Progenitor cell of endocrine pancreas (in vitro differentiated cells): ENCODE data around the gene CLBA1. TPM values are rescaled to one million over a fixed set of nuclear protein-coding genes. Genes with fewer than 3 reads are reported as not detected.

Experiments
- DNase-seq: peaks from one replicate; pipeline ENCODE4 v3.0.0; 2021; ENCODE audit warnings: low spot score; ENCODE audit not compliant: unreplicated experiment
- H3K27ac Mint-ChIP-seq: 2 replicates; pipeline ENCODE4 v1.8.0; 2021; ENCODE audit warnings: mild to moderate bottlenecking, moderate library complexity, mixed read lengths
- H3K27me3 Mint-ChIP-seq: 2 replicates; pipeline ENCODE4 v1.8.0; 2021; ENCODE audit warnings: mixed read lengths
- H3K36me3 Mint-ChIP-seq: 2 replicates; pipeline ENCODE4 v1.8.0; 2022; ENCODE audit warnings: mixed read lengths; ENCODE audit not compliant: insufficient read depth
- H3K4me1 Mint-ChIP-seq: 2 replicates; pipeline ENCODE4 v1.8.0; 2021; ENCODE audit warnings: low read depth, mixed read lengths
- H3K4me3 Mint-ChIP-seq: 2 replicates; pipeline ENCODE4 v1.8.0; 2021; ENCODE audit warnings: low read depth, mild to moderate bottlenecking, moderate library complexity, mixed read lengths
- H3K9me3 Mint-ChIP-seq: 2 replicates; pipeline ENCODE4 v1.8.0; 2021; ENCODE audit warnings: low read depth, mixed read lengths
- total RNA-seq: library from RNA; stranded (reverse); gene quantifications from 2 replicates; pipeline ENCODE4 v1.2.1, GENCODE V29; 2021
- TF ChIP-seq, protein P1 (sequence below): fragments of 200-600 bp; sonication (generic); IDR thresholded peaks from one replicate; pipeline ENCODE4 v1.5.0; 2021; ENCODE audit warnings: antibody characterized with exemption, mild to moderate bottlenecking; ENCODE audit not compliant: unreplicated experiment

The CLBA1 gene
- total RNA-seq, 1 donor from 2014 or later = 20.8 TPM

DNA sequence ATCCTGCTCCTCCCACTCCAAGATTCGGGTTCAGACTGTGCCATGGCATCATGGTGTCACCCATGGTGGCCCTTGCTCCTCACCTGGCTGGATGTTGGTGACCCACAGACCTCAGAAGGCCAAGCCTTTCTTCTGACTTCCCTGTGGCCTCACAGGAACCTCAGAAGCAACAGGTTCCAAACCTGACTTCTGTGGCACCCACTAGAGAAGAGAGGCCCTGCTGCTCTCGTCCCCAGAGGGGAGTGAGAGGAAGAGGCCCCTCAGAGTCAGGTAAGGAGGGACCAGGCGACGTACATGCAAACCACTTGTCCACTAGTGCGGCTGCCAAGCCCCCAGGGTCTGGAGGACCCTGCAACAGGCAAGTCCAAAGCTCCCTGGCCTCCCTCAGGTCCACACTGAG lies 10.4 kb downstream of the CLBA1 start:
- H3K9me3 Mint-ChIP-seq = no peaks in the 10 kb centered on the region

DNA sequence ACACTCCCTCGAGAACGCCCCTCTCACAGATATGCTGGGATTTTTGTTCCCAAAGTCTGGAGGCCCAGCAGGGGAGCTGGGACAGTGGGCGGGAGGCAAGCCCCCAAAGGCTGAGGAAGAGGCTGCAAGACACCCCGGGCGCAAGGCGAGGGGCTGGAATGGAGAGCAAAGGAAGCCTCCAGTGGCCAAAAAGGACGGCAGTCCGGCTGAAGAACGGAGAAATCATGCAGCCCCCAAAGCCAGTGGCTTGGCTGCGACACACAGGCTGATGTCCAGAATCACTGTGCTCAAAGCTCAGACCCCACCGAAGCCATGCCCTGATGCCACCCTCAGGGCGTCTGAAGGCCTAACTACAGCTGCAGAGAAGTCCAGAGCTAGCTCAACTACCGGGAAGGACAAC lies 10.9 kb downstream of the CLBA1 start:
- no peak overlapping the region for H3K27ac Mint-ChIP-seq
- H3K36me3 Mint-ChIP-seq = peaks cover 19% of the 10 kb centered on the region
- H3K4me1 Mint-ChIP-seq = no peaks in the 10 kb centered on the region

More for the DNA sequence above, 10.4 kb downstream of the CLBA1 start:
- no peak for DNase-seq
- Mint-ChIP-seq H3K4me3 (no peak overlapping the region), H3K4me1 (no peaks in the 10 kb centered on the region), H3K27ac (no peak overlapping the region), H3K36me3 (peaks cover 19% of the 10 kb centered on the region), H3K27me3 (no peaks in the 10 kb centered on the region)
- TF ChIP-seq, protein P1, sequence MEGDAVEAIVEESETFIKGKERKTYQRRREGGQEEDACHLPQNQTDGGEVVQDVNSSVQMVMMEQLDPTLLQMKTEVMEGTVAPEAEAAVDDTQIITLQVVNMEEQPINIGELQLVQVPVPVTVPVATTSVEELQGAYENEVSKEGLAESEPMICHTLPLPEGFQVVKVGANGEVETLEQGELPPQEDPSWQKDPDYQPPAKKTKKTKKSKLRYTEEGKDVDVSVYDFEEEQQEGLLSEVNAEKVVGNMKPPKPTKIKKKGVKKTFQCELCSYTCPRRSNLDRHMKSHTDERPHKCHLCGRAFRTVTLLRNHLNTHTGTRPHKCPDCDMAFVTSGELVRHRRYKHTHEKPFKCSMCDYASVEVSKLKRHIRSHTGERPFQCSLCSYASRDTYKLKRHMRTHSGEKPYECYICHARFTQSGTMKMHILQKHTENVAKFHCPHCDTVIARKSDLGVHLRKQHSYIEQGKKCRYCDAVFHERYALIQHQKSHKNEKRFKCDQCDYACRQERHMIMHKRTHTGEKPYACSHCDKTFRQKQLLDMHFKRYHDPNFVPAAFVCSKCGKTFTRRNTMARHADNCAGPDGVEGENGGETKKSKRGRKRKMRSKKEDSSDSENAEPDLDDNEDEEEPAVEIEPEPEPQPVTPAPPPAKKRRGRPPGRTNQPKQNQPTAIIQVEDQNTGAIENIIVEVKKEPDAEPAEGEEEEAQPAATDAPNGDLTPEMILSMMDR = no peak

DNA sequence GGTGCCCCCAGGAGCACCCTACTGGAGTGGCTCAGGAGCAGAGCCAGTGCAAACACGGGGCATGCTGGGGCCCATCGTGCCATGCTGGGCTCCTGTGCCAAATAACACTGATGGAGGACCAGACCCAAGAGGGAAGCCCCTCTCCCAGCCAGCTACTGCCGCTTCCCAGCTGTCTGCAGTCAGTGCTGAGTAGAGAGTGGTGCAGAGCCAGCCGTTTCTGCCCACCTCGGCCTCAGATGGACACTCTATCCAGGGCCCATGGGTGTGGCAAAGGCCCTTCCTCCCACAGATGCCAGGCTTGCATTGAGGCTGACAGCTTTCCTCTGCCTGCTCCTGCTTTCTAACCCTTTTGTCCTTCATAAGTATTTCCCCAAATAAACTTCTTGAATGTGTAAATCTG lies 13.2 kb downstream of the CLBA1 start:
- Mint-ChIP-seq H3K4me1 (no peaks in the 10 kb centered on the region), H3K27ac (no peak overlapping the region), H3K4me3 (no peak overlapping the region), H3K9me3 (no peaks in the 10 kb centered on the region), H3K36me3 (peaks cover 12% of the 10 kb centered on the region), H3K27me3 (no peaks in the 10 kb centered on the region)
- DNase-seq = no peak
- TF ChIP-seq, protein P1 = no peak

More for the DNA sequence above, 10.9 kb downstream of the CLBA1 start:
- H3K9me3 Mint-ChIP-seq = no peaks in the 10 kb centered on the region
- DNase-seq = no peak
- TF ChIP-seq, protein P1 = no peak
- H3K4me3 Mint-ChIP-seq = no peak overlapping the region
- H3K27me3 Mint-ChIP-seq = no peaks in the 10 kb centered on the region

DNA sequence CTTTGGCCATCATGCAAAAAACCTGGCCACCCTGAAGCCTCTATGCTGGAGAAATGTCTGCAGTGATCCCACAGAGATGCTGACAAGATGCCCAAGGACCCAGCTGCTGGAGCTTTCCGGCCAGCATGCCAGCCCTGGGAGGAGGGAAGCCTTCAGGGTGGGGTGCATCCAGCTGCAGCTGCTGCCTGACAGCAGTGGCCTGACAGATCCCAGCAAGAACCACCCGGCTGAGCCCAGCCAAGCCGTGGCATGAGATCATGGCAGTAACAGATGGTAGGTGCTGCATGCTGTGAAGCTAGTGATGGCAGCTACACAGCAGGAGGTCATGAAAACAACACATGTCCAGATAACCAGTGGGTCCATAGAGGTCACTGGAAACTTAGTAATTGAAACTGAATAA lies 13.8 kb downstream of the CLBA1 start:
- no peak overlapping the region for H3K27ac Mint-ChIP-seq
- H3K36me3 Mint-ChIP-seq = peaks cover 10% of the 10 kb centered on the region
- TF ChIP-seq, protein P1 = no peak

DNA sequence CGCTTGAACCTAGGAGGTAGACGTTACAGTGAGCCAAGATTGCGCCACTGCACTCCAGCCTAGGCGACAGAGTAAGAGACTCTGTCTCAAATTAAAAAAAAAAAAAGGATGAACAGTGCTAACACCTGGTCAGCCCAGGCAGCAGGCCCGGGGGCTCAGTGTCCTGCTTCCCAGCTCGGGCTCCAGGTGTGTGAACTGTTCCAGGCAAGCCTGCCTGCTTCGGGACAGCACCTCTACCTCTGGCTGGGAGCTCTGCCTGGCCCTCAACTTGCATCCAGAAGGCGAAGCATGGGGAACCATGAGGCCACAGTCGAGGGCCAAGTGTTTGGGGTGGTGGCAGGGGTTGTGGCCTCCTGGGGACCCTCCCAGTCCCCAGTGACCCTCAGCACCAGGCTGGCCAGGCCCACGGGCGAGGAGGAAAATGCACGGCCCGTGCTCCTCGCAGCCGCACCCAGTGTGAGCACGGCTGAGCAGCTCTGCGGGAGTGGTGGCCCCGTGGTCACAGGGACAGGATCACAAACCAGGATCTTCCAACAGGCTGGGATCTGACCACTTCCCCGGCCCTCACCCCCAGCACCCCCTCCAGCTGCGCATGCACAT lies 19.8 kb downstream of the CLBA1 start:
- no peak for DNase-seq
- Mint-ChIP-seq H3K36me3 (peaks cover 2% of the 10 kb centered on the region), H3K4me3 (no peak overlapping the region), H3K9me3 (no peaks in the 10 kb centered on the region), H3K4me1 (no peaks in the 10 kb centered on the region), H3K27ac (no peak overlapping the region), H3K27me3 (no peaks in the 10 kb centered on the region)
- TF ChIP-seq, protein P1 = no peak

More for the DNA sequence above, 13.8 kb downstream of the CLBA1 start:
- H3K4me3 Mint-ChIP-seq = no peak overlapping the region
- DNase-seq = no peak
- no peaks in the 10 kb centered on the region for H3K27me3 Mint-ChIP-seq
- H3K9me3 Mint-ChIP-seq = no peaks in the 10 kb centered on the region
- no peaks in the 10 kb centered on the region for H3K4me1 Mint-ChIP-seq
